HepG2 (cell line): ENCODE results near the gene CLEC16A. TPM values are rescaled to one million over a fixed set of nuclear protein-coding genes. Genes with fewer than 3 reads are reported as not detected.

Source experiments
- ATAC-seq: fragments of 200-7000 bp; cut with Tn5 transposase; 3 replicates; pipeline ENCODE4 v1.9.1; 2020; ENCODE audit warnings: mild to moderate bottlenecking, moderate library complexity
- BruUV-seq: library from RNA; stranded (reverse); fragments of 400-500 nt; replicated peaks from 2 replicates; lab custom pipeline; 2021; lab: Mats Ljungman, UMichigan
- CTCF ChIA-PET: fragments of 300-600 bp; formaldehyde crosslinking; extraction: SDS; loops from one replicate; lab custom pipeline; 2021; ENCODE audit warnings: low total read pairs, inconsistent platforms, low intra/inter-chr PET ratio; lab: Yijun Ruan, JAX
- POLR2A ChIA-PET: fragments of 350-600 bp; sonication (Branson Sonifier 250); formaldehyde crosslinking; loops from one replicate; lab custom pipeline; 2020; ENCODE audit warnings: antibody characterized with exemption, inconsistent platforms; lab: Yijun Ruan, JAX
- DNase-seq: peaks from one replicate; pipeline ENCODE4 v3.0.0-alpha.2; 2015; ENCODE audit warnings: low spot score
- FAIRE-seq: peaks from 3 replicates; lab custom pipeline; 2011; peaks lifted over from hg19 to GRCh38; lab: Jason Lieb, UNC
- H2AFZ ChIP-seq: one replicate; pipeline ENCODE4 v1.6.1; 2011; ENCODE audit warnings: low read length, inconsistent platforms
- H3K27ac ChIP-seq: fragments of 300-600 bp; 3 replicates; pipeline ENCODE4 v1.8.0; 2011; ENCODE audit warnings: mixed run types, mild to moderate bottlenecking, mixed read lengths, low read length, inconsistent platforms; ENCODE audit not compliant: insufficient read depth; ENCODE audit errors: extremely low read length
- H3K27me3 ChIP-seq, 2 experiments: fragments of 200-600 bp in 1 of 2; 2 replicates in 1 of 2; 3 replicates in 1 of 2; pipeline versions ENCODE4 v1.6.0 to v1.8.0; 2011; ENCODE audit warnings: low read length in 2 of 2, mild to moderate bottlenecking in 2 of 2, moderate library complexity in 2 of 2, inconsistent platforms in 1 of 2; ENCODE audit not compliant: insufficient read depth in 2 of 2, control insufficient read depth in 1 of 2
- H3K36me3 ChIP-seq, 2 experiments: fragments of 200-600 bp in 1 of 2; replicated peaks in 1 of 2; 2 replicates in 1 of 2; 3 replicates in 1 of 2; pipeline versions ENCODE4 v1.5.1 to v1.8.0; 2011; ENCODE audit warnings: low read length in 2 of 2, inconsistent platforms in 1 of 2; ENCODE audit not compliant: insufficient read depth in 2 of 2, control insufficient read depth in 1 of 2
- H3K4me1 ChIP-seq: 2 replicates; pipeline ENCODE4 v1.5.1; 2012; ENCODE audit warnings: low read length, inconsistent platforms; ENCODE audit not compliant: insufficient read depth
- H3K4me2 ChIP-seq: 2 replicates; pipeline ENCODE4 v1.6.0; 2011; ENCODE audit warnings: low read depth, low read length, inconsistent platforms
- H3K4me3 ChIP-seq, 3 experiments: fragments of 200-600 bp in 1 of 3; sonication (generic), shearing (Covaris generic) in 1 of 3; replicated peaks in 1 of 3; 2 replicates each; pipeline ENCODE4 v1.5.1; 2011 to 2016; ENCODE audit warnings: low read length in 3 of 3, inconsistent platforms in 2 of 3, low read depth in 2 of 3, mild to moderate bottlenecking in 2 of 3, control low read depth in 1 of 3, mixed read lengths in 1 of 3; ENCODE audit not compliant: insufficient read depth in 1 of 3
- H3K79me2 ChIP-seq: one replicate; pipeline ENCODE4 v1.6.1; 2011; ENCODE audit warnings: low read length, inconsistent platforms; ENCODE audit not compliant: insufficient read depth
- H3K9ac ChIP-seq: 2 replicates; pipeline ENCODE4 v1.6.0; 2011; ENCODE audit warnings: mild to moderate bottlenecking, low read depth, low read length, inconsistent platforms; ENCODE audit not compliant: insufficient read depth
- H3K9me3 ChIP-seq: 2 replicates; pipeline ENCODE4 v1.5.1; 2012; ENCODE audit warnings: mild to moderate bottlenecking, low read length
- H4K20me1 ChIP-seq: 2 replicates; pipeline ENCODE4 v1.6.0; 2011; ENCODE audit warnings: inconsistent platforms, mild to moderate bottlenecking, low read length, moderate library complexity; ENCODE audit not compliant: insufficient read depth
- CCDC6 ChIP-seq: sonication (generic); formaldehyde crosslinking; IDR thresholded peaks from 2 replicates; pipeline ENCODE4 v1.8.1; 2022; ENCODE audit warnings: mild to moderate bottlenecking, missing genetic modification reagents, moderate library complexity
- FOXK2 ChIP-seq: fragments of 450-650 bp; IDR thresholded peaks from 2 replicates; pipeline ENCODE4 v1.6.1; 2016
- HOXA5 ChIP-seq: sonication (generic); formaldehyde crosslinking; IDR thresholded peaks from 2 replicates; pipeline ENCODE4 v1.4.0; 2020; ENCODE audit warnings: missing genetic modification reagents
- MZF1 ChIP-seq: sonication (generic); formaldehyde crosslinking; IDR thresholded peaks from 2 replicates; pipeline ENCODE4 v1.8.1; 2023; ENCODE audit warnings: mild to moderate bottlenecking, missing genetic modification reagents, borderline replicate concordance
- SNAPC2 ChIP-seq: sonication (generic); formaldehyde crosslinking; IDR thresholded peaks from 2 replicates; pipeline ENCODE4 v1.8.1; 2022; ENCODE audit warnings: mild to moderate bottlenecking, missing genetic modification reagents
- SOX13 ChIP-seq, 3 experiments: fragments of 450-650 bp in 1 of 3; sonication (generic) in 1 of 3; formaldehyde crosslinking in 1 of 3; IDR thresholded peaks in 2 of 3; conservative IDR thresholded peaks in 1 of 3; 2 replicates each; pipeline versions ENCODE4 v1.5.0 to v1.6.1; 2016 to 2020; ENCODE audit warnings: antibody characterized with exemption in 1 of 3, mild to moderate bottlenecking in 1 of 3, missing compliant biosample characterization in 1 of 3, missing genetic modification reagents in 1 of 3, moderate library complexity in 1 of 3
- TAF1 ChIP-seq: sonication (generic); formaldehyde crosslinking; IDR thresholded peaks from 2 replicates; pipeline ENCODE4 v1.4.0; 2020; ENCODE audit warnings: missing genetic modification reagents
- TAF15 ChIP-seq: fragments of 200-400 bp; formaldehyde crosslinking; IDR thresholded peaks from one replicate; pipeline ENCODE4 v1.6.1; 2018; ENCODE audit warnings: mild to moderate bottlenecking, low read depth, low read length; ENCODE audit not compliant: poor library complexity, severe bottlenecking
- ZFP37 ChIP-seq: sonication (generic); formaldehyde crosslinking; IDR thresholded peaks from 2 replicates; pipeline ENCODE4 v1.4.0; 2020; ENCODE audit warnings: missing genetic modification reagents, borderline replicate concordance
- ZNF17 ChIP-seq: sonication (generic); formaldehyde crosslinking; IDR thresholded peaks from 2 replicates; pipeline ENCODE4 v1.5.0; 2020; ENCODE audit warnings: mild to moderate bottlenecking, missing genetic modification reagents
- ZNF232 ChIP-seq: sonication (generic); formaldehyde crosslinking; IDR thresholded peaks from 2 replicates; pipeline ENCODE4 v1.4.0; 2020; ENCODE audit warnings: missing genetic modification reagents, borderline replicate concordance
- ZNF451 ChIP-seq: sonication (generic); formaldehyde crosslinking; IDR thresholded peaks from 2 replicates; pipeline ENCODE4 v1.5.0; 2020; ENCODE audit warnings: mild to moderate bottlenecking, missing genetic modification reagents
- ZNF709 ChIP-seq: sonication (generic); formaldehyde crosslinking; IDR thresholded peaks from 2 replicates; pipeline ENCODE4 v1.5.0; 2020; ENCODE audit warnings: mild to moderate bottlenecking, missing genetic modification reagents
- ZNF747 ChIP-seq: sonication (generic); formaldehyde crosslinking; IDR thresholded peaks from 2 replicates; pipeline ENCODE4 v1.8.1; 2023; ENCODE audit warnings: missing genetic modification reagents, mild to moderate bottlenecking, borderline replicate concordance
- WGBS: methylation state at CpG from one replicate; pipeline ENCODE4 v1.1.6; 2017; ENCODE audit warnings: low lambda C conversion rate; 5-methylcytosine and 5-hydroxymethylcytosine counted together
- in situ Hi-C: cut with HindIII; loops from 2 replicates; pipeline ENCODE4 v1.10.0; 2017; ENCODE audit warnings: low pct_unique_long_range_greater_than_20kb; ENCODE audit not compliant: extremely low pct_ligation_motif_present
- intact Hi-C: fragments of 100-400 bp; cut with micrococcal nuclease; formaldehyde crosslinking; loops from one replicate; pipeline ENCODE4 v1.10.0; 2022; ENCODE audit not compliant: unreplicated experiment
- polyA plus RNA-seq, 8 experiments: library from polyadenylated mRNA; depleted of rRNA in 3 of 8; stranded (reverse) in 7 of 8; unstranded in 1 of 8; fragments of >200 nt; fragmentation: Illumina TruSeq in 4 of 8; extraction: Trizol in 4 of 8; gene quantifications; 2 replicates each; pipeline versions ENCODE4 v1.2.1 to v1.2.3, GENCODE V29; 2011 to 2016; ENCODE audit warnings: low read depth in 4 of 8, missing spikeins in 1 of 8, mixed read lengths in 1 of 8; ENCODE audit not compliant: insufficient read depth in 1 of 8
- total RNA-seq, 5 experiments: library from RNA; depleted of rRNA; stranded (reverse); fragments of >200 nt; fragmentation: Illumina TruSeq; extraction: Trizol; gene quantifications; 2 replicates each; pipeline ENCODE4 v1.2.3, GENCODE V29; 2016; ENCODE audit warnings: low read depth in 1 of 5
- TF ChIP-seq, protein P1 (sequence below): sonication (generic); formaldehyde crosslinking; IDR thresholded peaks from 2 replicates; pipeline ENCODE4 v1.4.0; 2020; ENCODE audit warnings: mild to moderate bottlenecking, missing genetic modification reagents
- TF ChIP-seq, protein P2 (sequence below): sonication (generic); formaldehyde crosslinking; conservative IDR thresholded peaks from 2 replicates; pipeline ENCODE4 v1.4.0; 2020; ENCODE audit warnings: missing genetic modification reagents

The CLEC16A gene
- total and polyA plus RNA-seq, 2 of the 13 experiments (the other 11 are each of a cell fraction or from before 2014, with no cell fraction given), result 8.5 to 10.3 TPM

DNA sequence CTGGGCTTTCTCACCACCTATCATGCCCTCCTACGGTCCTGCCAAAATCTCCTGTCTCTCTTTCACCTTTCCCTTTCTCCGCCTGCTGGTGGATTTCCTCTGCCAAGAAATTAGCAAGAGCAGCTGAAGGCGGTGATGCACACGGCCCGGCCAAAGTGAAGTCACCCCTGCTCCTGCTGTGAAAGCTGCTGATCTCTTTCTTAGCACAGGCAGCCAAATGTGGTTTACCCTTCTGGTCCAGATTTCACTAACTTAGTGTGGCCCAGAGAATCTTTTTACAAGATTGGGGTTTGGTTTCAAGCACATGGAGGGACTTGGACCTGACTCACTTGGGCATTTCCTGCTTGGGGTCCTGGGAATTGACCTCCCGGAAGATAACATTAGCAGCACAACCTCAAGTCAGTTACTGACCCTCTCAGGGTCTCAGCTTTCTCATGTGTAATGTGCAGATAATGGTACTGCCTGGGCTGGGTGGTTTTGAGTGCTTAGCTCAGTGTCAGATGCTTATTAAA, 155.9 kb downstream of the CLEC16A start:
- no peak overlapping the region for H3K4me2 ChIP-seq
- no peaks in the 10 kb centered on the region for H3K79me2 ChIP-seq
- ChIA-PET CTCF (no interaction called here), POLR2A (no interaction called here)
- in situ Hi-C loops (no loop called here), intact Hi-C loops (no loop called here)
- no peaks in the 10 kb centered on the region for H3K9me3 ChIP-seq
- no peaks in the 10 kb centered on the region for H4K20me1 ChIP-seq
- no peak overlapping the region for H2AFZ ChIP-seq
- FAIRE-seq (no peak), ATAC-seq (no peak), DNase-seq (no peak)
- 94% methylated on average over 6 of the region's 6 CpGs for WGBS
- peaks cover 33% of the 10 kb centered on the region for H3K4me1 ChIP-seq
- no peaks in the 10 kb centered on the region for H3K36me3 ChIP-seq
- BruUV-seq, result no TSS peak
- no peak overlapping the region for H3K4me3 ChIP-seq
- no peak overlapping the region for H3K27ac ChIP-seq
- H3K9ac ChIP-seq, result no peak overlapping the region
- TF ChIP-seq ZNF17 (CRISPR knock-in tag) (no peak), ZNF747 (CRISPR knock-in tag) (no peak), ZNF232 (CRISPR knock-in tag) (no peak), TAF1 (no peak), MZF1 (CRISPR knock-in tag) (no peak), SNAPC2 (CRISPR knock-in tag) (no peak), TAF15 (no peak), HOXA5 (CRISPR knock-in tag) (no peak), CCDC6 (no peak), ZFP37 (no peak), SOX13 (IDR thresholded peaks at IDR 0.05) (no peak), SOX13 (CRISPR knock-in tag; conservative IDR thresholded peaks at IDR 0.05 in 1 of 2, IDR thresholded peaks at IDR 0.05 in 1 of 2) (no peak), FOXK2 (no peak), ZNF451 (CRISPR knock-in tag) (no peak), ZNF709 (no peak)
- TF ChIP-seq, protein P1, sequence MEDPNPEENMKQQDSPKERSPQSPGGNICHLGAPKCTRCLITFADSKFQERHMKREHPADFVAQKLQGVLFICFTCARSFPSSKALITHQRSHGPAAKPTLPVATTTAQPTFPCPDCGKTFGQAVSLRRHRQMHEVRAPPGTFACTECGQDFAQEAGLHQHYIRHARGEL (CRISPR knock-in tag), result no peak
- TF ChIP-seq, protein P2, sequence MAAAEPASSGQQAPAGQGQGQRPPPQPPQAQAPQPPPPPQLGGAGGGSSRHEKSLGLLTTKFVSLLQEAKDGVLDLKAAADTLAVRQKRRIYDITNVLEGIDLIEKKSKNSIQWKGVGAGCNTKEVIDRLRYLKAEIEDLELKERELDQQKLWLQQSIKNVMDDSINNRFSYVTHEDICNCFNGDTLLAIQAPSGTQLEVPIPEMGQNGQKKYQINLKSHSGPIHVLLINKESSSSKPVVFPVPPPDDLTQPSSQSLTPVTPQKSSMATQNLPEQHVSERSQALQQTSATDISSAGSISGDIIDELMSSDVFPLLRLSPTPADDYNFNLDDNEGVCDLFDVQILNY (CRISPR knock-in tag), result no peak
- no peaks in the 10 kb centered on the region for H3K27me3 ChIP-seq
